ACHN (cell line): Measurements from ENCODE around the gene WDTC1.

Experiments
- DNase-seq: peaks from one replicate; pipeline ENCODE4 v3.0.0-alpha.2; 2015
- in situ Hi-C: cut with HindIII; loops from 2 replicates; pipeline ENCODE4 v1.10.0; 2017; ENCODE audit warnings: low sequenced_read_pairs, low pct_ligation_motif_present, low pct_unique_long_range_greater_than_20kb

Gene WDTC1

GRCh38 chr1:27322569-27323240, 88.3 kb downstream of the WDTC1 start:
- DNase-seq, result no peak
- in situ Hi-C loops, result no loop called here

- no peak for DNase-seq
- in situ Hi-C loops, result no loop called here
Measured at GRCh38 chr1:27325286-27325685, 90.9 kb downstream of the WDTC1 start.

GRCh38 chr1:27327964-27328363, 93.5 kb downstream of the WDTC1 start:
- in situ Hi-C loops, result no loop called here
- no peak for DNase-seq

- in situ Hi-C loops, result no loop called here
Measured at GRCh38 chr1:27330786-27331185, 96.4 kb downstream of the WDTC1 start.

GRCh38 chr1:27331426-27331825, 97.0 kb downstream of the WDTC1 start:
- in situ Hi-C loops, result no loop called here
- no peak for DNase-seq

More at GRCh38 chr1:27330786-27331185, 96.4 kb downstream of the WDTC1 start:
- no peak for DNase-seq

GRCh38 chr1:27331922-27332321, 97.5 kb downstream of the WDTC1 start:
- in situ Hi-C loops, result no loop called here
- DNase-seq, result no peak

- in situ Hi-C loops, result no loop called here
- DNase-seq, result peak; percentile 21
Measured at GRCh38 chr1:27332536-27333281, 98.3 kb downstream of the WDTC1 start.

GRCh38 chr1:27333717-27334279, 99.4 kb downstream of the WDTC1 start:
- in situ Hi-C loops, result no loop called here
- DNase-seq, result no peak

- in situ Hi-C loops, result no loop called here
- DNase-seq, result no peak
Measured at GRCh38 chr1:27335506-27336422, 101.3 kb downstream of the WDTC1 start.

GRCh38 chr1:27336756-27337155, 102.3 kb downstream of the WDTC1 start:
- DNase-seq, result no peak
- in situ Hi-C loops, result no loop called here

- in situ Hi-C loops, result no loop called here
- DNase-seq, result no peak
Measured at GRCh38 chr1:27338751-27339150, 104.3 kb downstream of the WDTC1 start.

- in situ Hi-C loops, result no loop called here
- DNase-seq, result no peak
Measured at GRCh38 chr1:27339213-27339612, 104.8 kb downstream of the WDTC1 start.

GRCh38 chr1:27341525-27342252, 107.3 kb downstream of the WDTC1 start, which contains the start of gene SYTL1:
SYTL1 (plus strand) TSS chr1:27342022; CDS start chr1:27345335, 3,313 bp downstream.
- in situ Hi-C loops, result no loop called here
- peak; percentile 74 for DNase-seq

GRCh38 chr1:27342391-27342777, 108.0 kb downstream of the WDTC1 start:
- in situ Hi-C loops, result no loop called here
- no peak for DNase-seq

GRCh38 chr1:27342778-27343638, 108.6 kb downstream of the WDTC1 start:
- in situ Hi-C loops, result no loop called here
- DNase-seq, result no peak

- in situ Hi-C loops, result no loop called here
- no peak for DNase-seq
Measured at GRCh38 chr1:27343639-27344025, 109.2 kb downstream of the WDTC1 start.

GRCh38 chr1:27345272-27345671, 110.8 kb downstream of the WDTC1 start:
- in situ Hi-C loops, result no loop called here

More at GRCh38 chr1:27345272-27345671, 110.8 kb downstream of the WDTC1 start:
- no peak for DNase-seq
